GM06990 (cell line): ENCODE results near the gene NDUFA7.

Experiments used
- DNase-seq: peaks from one replicate; pipeline ENCODE4 v3.0.0-alpha.2; 2011; ENCODE audit not compliant: insufficient read length; ENCODE audit errors: extremely low read depth
- H3K27me3 ChIP-seq: replicated peaks from 2 replicates; pipeline ENCODE4 v1.6.0; 2011; ENCODE audit warnings: low read length; ENCODE audit not compliant: control insufficient read depth, insufficient read depth
- H3K36me3 ChIP-seq: 2 replicates; pipeline ENCODE4 v1.5.1; 2011; ENCODE audit warnings: low read length; ENCODE audit not compliant: control insufficient read depth, insufficient read depth
- H3K4me3 ChIP-seq: replicated peaks from 2 replicates; pipeline ENCODE4 v1.5.1; 2011; ENCODE audit warnings: low read depth, mild to moderate bottlenecking, control low read depth, low read length
- CTCF ChIP-seq: IDR thresholded peaks from 2 replicates; pipeline ENCODE4 v1.5.1; 2011; ENCODE audit warnings: low read length, control low read depth, mild to moderate bottlenecking, inconsistent platforms; ENCODE audit not compliant: insufficient read depth, poor library complexity, severe bottlenecking

Gene NDUFA7

DNA sequence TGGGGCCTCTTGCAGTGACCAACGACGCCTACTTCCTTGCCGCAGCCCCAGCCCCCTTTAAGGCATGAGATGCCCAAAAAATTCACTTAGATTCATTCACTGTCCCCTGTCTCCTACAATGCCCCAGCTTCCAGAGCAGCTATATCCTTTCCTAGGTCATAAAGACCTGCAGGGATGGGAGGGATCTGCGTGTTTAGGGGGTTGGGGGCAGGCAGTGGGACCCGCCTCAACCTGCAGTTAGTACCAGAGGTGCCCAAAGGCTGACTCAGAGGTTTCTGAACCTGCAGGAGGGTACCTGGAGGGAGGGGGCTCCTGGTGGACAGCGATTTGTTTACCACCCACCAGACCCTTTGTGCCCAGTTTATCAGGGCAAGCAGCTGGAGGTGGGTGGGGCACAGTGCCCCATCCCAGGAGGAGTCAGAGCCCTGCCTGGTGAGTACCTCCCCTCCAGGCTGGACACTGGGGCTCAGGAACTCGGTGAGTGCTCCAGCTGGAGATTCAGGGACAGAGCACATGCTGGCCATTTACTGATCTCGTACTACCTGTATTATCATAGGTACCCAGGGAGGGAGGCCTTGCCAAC, 10.2 kb upstream of the NDUFA7 start:
- Histone ChIP-seq H3K36me3 (no peaks in the 10 kb centered on the region), H3K27me3 (no peaks in the 10 kb centered on the region; the same call in none of the 2 replicates), H3K4me3 (no peak overlapping the region)
- no peak for TF ChIP-seq CTCF
- DNase-seq: no peak

- no peaks in the 10 kb centered on the region; the same call in none of the 2 replicates for H3K27me3 ChIP-seq
- H3K36me3 ChIP-seq: no peaks in the 10 kb centered on the region
- no peak for TF ChIP-seq CTCF
- DNase-seq: no peak
- H3K4me3 ChIP-seq: no peak overlapping the region
Observed at GRCh38 chr19:8329996-8330395, 8.8 kb upstream of the NDUFA7 start.

DNA sequence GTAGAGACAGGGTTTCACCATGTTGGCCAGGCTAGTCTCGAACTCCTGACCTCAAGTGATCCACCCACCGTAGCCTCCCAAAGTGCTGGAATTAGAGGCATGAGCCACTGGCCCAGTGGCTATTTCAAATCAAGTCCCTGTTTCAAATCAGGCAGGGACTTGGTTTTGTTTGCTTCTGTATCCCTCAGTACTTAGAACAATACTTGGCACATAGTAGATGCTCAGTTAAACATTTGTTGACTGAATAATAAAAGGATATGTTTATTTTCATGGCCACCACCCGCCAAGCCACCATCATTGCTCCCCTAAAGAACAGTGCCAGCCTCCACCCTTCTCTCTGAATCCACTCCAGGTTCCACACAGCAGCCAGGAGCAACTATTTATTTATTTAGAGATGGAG, 4.3 kb upstream of the NDUFA7 start:
- no peak for DNase-seq
- no peak for TF ChIP-seq CTCF

DNA sequence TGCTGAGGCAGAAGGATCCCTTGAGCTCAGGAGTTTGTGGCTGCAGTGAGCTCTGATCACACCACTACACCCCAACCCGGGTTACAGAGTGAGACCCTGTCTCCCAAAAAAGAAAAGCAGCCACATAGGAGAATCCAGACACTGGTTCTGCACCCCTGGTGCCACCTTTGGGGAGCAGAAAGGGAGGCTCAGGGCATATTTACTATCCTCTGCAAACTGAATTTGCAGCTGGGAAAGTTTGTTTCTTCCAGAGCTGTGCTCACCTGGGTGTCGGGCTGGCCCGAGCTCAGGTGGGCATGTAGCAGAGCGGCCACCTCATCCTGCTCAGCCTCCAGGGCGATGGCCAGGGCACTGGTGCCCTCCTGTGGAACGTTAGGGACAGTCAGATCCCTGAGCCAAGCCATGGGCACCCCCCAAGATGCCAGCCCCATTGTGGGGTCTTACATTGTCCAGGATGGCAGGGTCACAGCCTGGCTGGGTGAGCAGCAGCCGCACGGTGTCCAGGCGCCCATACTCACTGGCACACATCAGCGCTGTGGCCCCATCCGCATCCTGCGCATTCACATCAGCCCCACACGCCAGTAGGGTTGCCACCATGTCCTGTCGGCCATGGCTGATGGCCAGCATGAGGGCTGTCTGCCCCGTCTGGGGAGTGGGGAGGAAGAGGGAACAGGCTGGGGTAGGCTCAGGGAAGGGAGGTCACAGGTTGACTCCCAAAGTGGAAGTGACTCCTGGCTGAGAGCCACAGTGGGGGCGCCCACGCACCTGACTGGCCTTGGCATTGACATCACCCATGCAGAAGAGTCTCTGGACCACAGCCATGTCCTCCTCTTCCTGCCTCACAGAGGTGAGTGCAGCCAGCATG, 3.2 kb upstream of the NDUFA7 start:
- DNase-seq: no peak
- H3K4me3 ChIP-seq: no peak overlapping the region
- H3K27me3 ChIP-seq: no peaks in the 10 kb centered on the region; the same call in 1 of the 2 replicates
- no peak for TF ChIP-seq CTCF
- peaks cover 12% of the 10 kb centered on the region for H3K36me3 ChIP-seq

More for the DNA sequence above, 4.3 kb upstream of the NDUFA7 start:
- H3K4me3 ChIP-seq: no peak overlapping the region
- no peaks in the 10 kb centered on the region; the same call in 1 of the 2 replicates for H3K27me3 ChIP-seq
- H3K36me3 ChIP-seq: peaks cover 12% of the 10 kb centered on the region

DNA sequence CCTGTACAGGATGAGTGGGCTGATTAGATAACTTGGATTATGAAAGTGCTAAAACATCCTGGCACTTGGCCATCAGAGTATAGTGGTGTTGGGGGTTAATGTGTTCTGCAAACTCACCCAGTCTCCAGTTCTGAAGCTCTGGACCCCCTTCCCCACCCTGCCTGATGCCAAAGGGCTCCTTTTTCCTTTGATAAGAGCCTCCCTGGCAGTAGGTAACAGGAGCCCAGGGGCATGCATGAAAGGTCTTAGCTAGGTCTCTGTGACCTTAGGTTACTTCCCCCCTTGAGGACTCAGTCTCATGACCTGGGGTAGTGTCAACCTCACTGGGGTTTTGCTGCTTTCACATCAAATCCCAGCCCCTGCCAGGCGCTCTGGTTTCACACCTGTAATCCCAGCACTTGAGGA, 2.6 kb upstream of the NDUFA7 start:
- H3K4me3 ChIP-seq: no peak overlapping the region
- H3K27me3 ChIP-seq: no peaks in the 10 kb centered on the region; the same call in 1 of the 2 replicates
- no peak for TF ChIP-seq CTCF
- DNase-seq: no peak
- peaks cover 12% of the 10 kb centered on the region for H3K36me3 ChIP-seq
